SHP77 (cell line): ENCODE results near the gene AMFR.

ENCODE experiments used
- DNase-seq, 2 experiments: peaks; one replicate each; lab custom pipeline; 2025; lab: John Stamatoyannopoulos, UW

The AMFR gene

DNA sequence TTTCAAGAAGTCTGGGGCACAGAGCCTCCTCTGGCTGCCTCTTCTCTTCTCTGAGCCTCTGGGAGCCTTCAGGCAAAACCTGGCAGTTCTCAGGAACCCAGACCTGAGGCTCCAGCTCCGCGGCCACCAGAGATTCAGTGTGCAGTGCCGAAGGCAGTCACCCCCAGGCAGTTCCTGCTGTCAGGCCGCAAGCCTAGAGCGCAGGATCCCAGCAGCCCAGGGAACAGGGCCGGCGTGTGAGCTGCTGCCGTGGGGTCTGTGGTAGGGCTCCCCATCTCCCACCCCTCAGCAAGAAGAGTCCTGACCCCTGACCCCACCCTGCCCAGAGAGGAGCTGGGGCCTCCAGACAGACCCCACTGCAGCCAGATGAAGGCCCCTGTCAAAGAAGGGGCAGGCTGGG is 78.2 kb downstream of the AMFR start:
- no peak for DNase-seq

DNA sequence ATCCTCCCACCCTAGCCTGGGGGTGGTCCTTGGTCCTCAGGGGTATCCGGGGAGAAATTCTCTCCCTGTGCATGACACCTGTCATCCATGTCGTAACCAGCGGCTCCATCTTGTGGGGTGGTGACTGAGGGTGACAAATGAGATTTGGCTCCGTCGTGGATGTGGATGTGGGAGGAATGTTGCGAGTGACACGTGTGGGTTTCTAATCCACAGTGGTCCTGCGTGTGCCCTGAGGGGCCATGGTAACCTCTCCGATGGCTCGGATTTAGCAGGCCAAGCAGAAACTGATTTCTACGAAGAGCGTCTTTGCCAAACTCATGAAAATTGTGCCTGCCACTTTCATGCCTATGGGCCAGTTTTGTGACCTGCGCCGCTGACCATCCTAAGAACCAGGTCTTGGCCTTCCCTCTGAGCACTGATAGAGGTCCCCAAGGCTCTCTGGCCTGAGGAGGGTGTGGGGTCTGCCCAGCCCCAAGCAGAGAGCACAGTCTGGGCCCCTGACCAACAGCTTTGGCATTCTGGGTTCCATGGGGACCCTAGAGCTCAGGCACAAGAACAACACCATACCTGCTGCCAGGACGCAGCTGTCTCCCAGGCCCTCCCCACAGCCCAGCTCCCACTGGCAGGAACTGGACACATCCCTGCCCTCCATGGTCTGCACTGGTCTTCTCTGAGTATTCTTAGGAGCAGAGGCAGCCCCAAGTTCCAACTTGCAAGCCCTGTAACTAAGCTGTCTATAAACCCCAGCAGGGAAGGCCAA is 79.0 kb downstream of the AMFR start:
- DNase-seq, result no peak

DNA sequence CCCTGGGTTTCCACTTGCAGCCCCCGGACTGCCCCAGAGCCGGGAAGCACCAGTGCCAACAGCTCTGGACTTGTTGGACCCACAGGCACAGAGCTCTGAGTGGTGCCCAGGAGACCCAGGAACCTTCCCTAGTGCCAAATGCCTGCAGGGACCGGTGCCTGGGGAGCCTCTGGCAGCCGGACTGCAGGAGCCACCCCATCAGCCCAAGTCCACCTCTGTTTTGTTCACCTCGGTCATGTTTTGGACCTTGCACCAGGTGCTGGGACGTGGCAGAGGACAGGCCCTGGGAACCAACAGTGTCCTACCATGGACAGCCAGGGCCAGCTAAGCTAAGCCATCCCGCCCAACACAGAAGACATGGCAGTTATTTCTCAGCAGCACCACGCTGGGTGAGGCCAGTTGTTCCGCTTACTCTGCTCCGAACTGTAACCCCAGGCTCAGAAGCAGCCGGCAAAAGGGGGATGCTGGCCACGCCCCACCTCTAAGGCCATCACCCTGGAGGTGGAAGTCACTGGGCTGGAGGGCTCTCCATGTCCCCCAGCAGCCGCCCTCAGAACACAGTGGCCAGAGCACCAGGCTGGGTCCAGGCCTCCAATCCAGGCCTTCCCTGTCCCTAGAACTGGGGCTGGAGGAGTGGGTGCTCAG is 79.8 kb downstream of the AMFR start:
- DNase-seq, result no peak

DNA sequence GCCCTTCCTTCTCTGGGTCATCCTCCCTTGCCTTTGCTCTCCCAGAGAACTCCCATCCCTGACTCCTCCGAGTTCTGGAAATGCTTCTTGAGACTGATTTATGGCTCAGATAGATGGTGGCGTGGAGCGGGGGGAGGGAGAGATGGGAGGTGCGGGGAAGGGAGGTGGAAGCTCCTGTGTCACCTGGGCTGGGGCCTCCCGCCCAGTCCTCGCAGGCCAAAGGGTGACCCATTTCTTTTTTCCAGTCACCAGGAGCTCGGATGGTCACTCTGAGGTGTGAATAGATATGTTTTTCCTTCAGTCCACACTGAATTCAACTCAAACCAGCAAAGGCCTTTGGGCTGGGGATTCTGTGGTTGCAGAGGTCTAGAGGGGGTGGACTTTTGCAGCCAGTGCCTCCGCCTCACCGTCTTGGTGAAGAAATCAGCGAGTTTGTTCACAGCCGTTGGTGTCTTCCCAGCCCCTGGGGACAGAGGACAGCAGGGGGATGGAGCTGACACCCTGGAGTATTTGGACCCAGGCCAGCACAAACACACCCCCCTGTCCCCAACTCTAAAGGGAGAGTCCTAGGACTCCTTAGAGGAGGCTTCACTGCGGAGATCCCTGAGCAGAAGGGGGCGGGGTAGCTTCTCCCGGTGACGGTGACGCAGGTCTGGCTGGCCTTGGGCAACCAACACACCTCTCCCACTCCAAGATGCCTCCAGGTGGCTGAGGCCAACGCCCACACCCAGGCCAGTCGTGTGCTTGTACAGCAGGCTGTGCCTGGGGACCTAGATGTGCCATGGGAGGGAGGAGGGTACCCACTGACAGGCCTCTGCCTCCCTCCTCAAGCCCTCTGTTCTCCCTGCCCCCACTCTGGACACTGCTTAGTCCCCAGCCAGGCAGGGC is 80.6 kb downstream of the AMFR start:
- DNase-seq, result no peak

DNA sequence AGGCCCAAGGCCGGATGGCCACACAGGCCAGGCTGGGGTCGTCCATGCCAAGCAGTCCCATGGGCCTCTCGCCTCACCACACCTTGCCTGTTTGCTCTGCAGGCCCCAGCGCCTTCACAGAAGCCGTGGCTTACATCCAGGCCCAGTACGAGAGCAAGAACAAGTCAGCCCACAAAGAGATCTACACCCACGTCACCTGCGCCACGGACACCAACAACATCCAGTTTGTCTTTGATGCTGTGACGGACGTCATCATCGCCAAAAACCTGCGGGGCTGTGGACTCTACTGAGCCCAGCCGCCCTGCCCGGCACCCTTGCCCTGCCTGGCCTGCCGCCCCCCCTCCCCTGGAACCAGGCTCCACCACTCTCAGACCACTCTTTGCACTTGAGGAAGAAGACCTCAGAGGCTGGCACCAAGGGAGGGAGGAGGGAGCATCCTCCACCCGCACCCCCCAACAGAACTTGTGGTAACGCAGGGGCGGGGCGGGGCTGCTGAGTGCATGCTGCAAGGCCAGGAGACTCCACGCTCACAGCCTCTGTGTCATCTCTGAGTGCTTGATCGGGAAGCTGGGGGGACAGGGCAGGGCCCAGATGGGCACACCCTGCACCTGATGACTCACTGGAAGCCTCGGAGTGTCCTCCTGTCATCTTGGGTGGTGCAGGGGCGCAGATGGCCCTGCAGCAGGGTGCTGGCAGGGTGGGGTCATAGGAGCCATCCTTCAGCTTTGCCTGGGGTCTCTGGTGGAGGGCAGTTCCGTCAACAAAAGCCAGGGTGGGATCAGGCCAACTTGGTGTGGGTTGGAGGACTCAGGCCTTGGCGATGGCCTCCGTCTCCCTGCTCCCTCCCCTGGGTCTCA is 81.5 kb downstream of the AMFR start:
- no peak for DNase-seq

DNA sequence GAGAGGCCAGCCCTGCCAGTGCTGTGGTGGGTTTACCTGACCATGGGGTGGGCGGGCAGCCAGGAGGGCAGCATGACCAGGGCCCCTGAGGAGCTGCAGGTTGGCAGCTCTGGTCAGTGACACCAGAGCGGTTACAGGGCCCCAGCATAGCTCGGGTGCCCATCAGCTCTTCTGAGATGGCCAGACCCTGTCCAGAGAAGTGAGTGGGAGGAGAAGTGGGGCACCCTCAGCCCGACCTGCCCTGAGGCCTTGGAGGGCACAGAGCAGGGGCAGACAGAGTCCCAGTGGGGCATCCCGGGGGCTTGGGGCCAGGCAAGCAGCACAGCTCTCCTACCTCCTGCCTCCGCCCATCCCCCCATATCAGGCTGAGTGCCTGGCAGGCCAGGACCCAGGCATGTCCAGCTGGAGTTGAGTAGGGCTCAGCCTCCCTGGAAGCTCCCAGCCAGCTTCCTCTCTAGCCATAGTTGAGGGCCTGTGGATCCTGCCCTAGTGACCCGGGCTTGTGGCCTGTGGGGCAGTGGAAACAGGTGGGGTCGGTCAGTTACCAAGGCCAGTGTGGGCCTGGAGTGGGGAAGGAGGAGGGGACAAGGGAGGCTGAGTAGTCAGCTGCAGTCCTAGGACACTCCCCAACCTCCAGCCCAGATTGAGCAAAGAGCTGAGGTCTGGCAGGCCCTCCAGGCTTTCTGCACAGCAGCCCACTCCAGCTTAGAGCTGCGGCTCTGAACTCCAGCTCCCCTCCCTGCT is 83.5 kb downstream of the AMFR start:
- DNase-seq, result no peak

DNA sequence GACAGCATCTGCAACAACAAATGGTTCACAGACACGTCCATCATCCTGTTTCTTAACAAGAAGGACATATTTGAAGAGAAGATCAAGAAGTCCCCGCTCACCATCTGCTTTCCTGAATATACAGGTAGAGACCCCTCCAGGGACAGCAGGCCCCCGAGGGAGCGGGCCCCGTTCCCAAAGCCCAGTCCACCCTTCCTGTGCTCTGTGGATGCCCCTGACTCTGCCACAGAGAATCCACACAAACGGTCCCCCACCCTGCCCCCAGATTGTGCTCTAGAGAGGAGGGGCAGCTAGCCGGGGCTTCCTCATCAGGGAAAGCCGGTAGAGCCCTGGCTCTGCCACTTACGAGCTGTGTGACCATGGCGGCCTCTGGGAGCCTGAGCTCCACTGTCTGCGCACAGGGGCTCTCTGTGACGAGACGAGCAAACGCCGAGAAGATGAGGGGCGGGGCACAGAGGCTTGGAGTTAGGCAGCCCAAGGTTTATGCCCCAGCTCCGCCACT is 84.4 kb downstream of the AMFR start:
- no peak for DNase-seq

DNA sequence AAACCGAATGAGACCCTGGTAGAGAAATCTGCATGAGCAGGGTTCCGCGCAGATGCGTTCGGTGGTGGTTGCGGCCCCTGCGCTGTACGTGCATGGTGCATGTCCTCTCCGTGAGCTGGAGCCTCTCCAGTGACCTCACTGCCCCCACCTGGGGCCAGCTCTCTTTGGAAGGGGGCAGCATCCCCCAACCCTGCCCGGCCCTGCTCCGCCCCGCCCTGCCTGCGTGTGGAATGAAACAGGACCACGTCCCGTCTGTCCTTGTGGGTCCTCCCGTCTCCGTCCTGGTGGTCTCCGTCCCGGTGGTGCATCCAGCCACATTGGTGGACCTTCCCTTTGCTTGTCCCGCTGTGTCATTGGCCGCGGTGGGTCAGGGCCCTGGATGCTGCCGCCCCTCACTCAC is 84.9 kb downstream of the AMFR start:
- DNase-seq, result no peak

DNA sequence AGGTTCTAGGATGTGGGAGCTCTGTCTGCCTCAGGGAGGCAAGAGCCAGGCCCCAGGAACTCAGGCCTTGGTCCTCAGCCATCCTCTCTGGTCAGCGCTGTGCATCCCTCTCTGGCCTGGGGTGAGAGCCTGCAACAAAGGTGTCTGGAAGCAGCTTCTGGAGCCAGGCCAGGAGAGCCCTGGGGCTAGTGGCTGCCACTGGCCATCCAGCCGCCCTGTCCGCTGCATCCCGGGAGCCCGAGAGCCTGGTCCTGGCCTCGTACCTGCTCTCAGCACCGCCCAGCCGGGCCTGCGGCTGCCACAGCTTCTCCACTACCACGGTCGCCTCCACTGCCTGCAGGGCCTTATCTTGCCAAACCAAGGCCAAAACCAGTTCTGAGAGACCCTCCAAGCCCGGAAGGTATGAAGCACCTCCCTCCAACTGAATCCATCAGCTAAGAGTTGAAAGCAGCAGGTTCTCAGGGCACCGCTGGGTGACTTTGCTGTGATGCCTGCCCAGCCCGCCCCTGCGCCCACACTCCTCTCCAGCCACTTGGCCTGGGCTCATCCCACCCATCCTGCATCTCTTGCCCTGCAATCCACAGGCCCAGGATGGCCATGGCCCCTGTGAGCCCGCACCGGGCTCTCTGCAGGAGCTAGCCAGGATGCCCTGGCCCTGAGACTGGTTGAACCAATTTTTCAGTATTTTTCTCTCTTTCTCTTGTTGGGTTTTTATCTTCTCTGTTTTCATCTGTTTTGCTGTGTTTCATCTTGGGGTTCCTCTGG is 85.7 kb downstream of the AMFR start:
- DNase-seq, result no peak

DNA sequence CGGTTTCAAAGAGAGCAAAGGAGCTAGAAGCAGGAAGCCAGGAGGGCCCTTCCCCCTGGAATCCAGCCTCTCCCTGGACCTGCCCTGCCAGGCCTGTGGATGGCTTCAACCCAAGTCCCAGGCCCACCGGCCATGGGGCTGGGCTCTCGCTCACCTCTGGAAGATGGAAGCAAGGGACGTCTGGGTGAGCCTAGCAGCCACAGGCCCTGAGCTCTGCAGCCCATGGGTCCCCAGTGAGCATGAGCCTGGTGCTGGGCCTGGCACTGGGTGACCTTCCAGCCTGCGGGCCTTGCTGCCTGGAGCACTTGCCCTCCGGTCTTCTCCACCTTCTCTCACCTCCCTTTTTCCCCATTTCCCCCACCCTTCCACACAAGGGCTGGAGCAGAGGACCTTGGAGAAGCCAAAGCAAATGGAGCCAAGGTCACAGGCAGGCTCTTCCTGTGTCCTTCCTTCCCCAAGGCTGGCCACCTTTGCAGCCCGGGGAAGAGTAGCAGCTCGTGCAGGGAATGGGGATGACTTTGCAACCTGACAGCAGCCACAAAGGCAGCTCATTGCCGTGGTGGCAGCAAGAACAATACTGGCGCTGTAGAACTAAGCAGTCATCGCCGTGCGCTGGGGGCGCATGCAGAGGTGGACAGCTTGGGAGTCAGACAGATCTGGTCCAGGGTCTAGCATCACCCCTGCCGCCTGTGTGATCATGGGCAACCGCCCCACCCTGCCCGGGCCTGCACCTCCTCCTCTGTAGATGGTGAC is 86.6 kb downstream of the AMFR start:
- no peak for DNase-seq

DNA sequence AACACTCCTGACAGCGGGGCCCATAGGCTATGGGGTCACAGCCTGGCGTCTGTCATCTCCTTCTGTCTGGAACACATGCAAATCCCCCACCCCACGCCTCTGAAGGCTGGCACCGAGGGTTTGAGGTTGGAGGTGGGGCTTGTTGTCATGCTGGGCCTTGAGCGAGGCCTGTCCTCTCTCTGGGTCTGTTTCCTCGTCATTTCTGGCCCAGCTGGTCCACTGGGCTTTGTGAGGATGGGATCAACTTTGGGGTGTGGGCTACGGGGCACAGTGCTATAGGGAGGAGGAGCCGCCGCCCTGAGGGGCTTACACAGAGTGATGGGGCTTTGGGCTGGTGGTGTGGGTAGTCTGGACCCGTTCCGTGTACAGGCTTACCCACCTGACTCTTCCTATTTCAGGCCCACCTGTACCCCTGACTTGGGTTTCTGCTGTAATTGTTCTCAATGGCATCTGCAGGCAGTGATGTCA is 87.5 kb downstream of the AMFR start:
- DNase-seq, result no peak

DNA sequence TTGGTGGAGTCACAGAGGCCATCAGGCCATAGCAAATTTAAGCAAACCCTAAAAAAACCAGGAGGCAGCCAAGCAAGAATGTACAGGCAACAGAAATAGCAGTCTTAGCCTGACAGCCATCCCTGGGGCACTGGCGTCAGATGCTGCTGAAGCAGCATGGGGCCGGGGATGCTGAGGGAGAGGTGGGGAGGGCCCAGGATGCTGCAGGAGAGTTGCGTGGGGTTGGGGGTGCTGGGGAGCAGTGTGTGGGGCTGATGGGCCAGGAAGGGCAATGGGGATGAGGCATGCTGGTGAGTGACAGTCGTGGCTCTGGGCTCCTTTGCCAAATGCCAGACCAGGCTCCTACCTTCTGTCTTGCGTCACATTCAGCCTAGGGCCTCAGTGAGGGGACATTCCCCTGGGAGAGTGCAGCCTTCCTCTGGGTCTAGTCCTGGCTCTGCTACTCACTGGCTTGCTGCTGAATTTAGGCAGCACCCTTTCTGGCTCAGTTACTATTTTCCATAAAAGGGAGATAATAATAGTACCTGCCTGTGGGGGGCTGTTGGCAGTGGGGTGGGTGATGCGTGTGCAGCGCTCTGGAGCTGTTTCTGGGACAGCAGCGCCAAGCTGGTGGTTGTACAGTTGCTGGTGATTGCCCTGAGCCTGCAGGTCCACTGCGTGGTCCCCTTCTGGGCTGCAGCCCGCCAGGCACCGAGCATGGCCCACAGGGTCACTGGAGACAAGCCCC is 88.1 kb downstream of the AMFR start:
- DNase-seq, result no peak

DNA sequence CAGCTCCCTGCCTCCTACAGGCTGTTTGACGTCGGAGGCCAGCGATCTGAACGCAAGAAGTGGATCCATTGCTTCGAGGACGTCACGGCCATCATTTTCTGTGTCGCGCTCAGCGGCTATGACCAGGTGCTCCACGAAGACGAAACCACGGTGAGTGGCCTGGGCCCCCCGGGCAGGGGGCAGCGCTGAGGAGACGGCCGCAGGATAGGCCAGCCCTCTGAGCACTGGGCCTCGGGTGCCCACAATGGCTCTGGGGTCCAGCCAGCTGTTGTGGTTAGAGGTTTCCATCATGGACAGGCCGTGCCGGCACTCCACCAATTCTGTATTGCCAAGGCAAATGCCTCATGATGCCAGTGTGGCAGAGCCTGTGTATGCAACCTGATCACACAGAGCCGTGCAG is 88.6 kb downstream of the AMFR start:
- DNase-seq, result no peak

DNA sequence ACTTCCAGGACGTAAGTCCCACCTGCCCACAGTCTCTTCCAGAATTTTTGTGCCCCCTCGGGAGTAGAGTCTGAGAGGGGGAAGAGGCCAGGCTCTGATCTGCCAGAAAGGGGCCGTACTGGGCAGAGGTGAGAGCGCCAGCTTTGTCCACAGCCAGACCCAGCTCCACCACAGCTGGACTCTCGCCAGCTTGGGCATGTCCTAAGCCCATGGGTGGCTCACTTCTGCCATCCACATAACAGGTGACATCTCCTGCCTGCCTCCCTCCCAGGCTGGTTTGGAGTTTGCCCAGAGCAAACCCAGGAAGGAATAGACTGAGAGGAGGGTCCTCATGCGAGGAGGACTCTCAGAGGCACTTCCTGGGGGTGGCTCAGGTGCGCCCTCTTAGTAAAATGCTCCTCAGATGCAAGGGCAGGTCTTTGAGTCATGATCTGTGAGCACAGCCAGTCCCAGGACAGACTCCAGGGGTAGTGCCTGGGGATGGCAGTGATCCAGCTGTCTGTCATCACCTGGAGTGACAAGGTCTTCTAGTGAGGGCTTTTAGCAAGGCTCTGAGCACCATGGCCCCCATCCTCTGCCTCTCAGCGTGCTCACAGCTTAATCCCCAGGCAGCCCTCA is 89.2 kb downstream of the AMFR start:
- no peak for DNase-seq

DNA sequence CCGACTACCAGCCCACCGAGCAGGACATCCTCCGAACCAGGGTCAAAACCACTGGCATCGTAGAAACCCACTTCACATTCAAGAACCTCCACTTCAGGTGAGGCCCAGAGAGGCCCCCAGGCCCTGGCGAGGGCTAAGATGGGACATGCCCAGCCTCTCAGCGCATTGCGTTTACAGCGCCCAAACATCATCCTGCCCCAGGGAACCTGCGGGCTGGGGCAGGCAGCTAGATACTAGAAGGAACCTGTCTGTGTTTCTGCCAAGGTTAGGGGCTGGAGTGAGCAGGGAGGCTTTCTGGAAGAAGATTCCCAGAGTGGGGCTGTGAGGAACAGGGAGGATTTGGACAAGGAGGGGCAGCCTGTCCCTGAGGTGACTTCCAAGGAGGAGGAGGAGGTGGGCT is 90.6 kb downstream of the AMFR start:
- DNase-seq, result no peak

DNA sequence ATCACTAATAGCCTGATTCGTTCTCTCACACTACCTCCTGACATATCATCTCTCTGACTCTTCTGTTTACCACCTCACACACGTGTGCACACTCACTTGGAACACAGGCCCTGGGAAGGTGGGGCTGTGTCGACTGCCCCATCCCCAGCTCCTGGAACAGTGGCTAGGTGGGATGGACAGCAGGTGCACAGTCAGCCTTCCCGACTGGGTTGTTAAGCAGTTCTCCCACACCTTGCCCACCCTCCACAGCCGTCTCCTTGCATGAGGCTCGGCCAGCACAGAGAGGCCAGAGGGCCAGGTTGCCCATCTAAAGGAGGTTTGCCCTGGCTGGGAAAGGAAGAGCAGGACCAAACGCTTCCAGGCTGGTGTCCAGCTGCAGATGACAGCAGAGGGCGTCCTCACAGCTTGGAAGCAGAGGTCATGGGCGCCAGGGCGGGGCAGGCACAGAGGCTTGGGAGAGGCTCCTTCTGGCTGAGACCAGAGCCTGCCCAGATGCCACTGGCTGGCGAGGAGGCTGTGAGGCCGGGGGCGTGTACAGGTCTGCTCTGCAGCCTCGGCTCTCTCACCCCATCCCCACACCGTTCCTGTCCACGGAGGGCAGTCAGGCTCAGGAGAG is 92.8 kb downstream of the AMFR start:
- DNase-seq, result peak in 1 of 2 experiments; percentile 16

DNA sequence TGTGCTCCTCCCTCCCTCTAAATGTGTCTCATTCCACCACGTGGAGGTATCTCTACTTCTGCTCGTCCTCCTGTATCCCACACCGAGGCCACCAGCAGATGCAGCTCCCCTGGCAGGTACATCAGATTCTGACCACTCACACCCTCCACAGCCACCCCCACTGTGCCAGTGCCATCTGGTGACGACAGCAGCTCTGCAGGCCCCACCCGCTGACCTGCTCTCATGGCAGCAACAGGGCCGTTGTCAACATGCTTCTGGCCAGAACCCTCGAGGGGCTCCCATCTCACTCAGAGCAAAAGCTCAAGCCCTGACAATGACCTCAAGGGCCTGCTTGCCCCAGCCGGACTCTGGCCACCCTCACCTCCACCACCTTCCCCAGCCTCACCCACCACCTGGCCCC is 93.4 kb downstream of the AMFR start:
- DNase-seq, result no peak

DNA sequence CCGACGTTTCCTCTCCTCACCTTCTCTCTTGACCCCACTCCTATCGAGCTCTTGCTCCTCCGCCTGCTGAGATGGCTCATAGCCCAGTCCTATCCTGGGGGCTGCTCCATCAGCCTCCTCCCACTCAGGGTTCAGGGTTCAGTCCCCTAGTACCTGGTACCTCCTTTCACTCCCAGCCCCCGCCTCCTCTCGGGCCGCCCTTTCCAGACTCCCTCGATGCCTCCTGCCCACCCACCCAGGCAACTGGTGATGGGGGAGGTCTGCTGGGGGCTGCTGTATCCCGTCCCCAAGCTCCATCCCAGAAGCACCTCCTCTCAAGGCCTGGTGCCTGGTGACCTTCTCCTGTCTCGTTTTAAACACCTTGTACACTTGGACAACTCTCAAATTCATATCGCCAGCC is 93.9 kb downstream of the AMFR start:
- DNase-seq, result no peak
